ENCODE measurements around the gene FAM47B. TPM values are rescaled to one million over a fixed set of nuclear protein-coding genes. Genes with fewer than 3 reads are reported as not detected.

FAM47B gene
- total RNA-seq, 1 donor from 2014 or later: not detected

- intact Hi-C loops (cut with DNase I): no loop called here
- Histone ChIP-seq H3K4me3 (no peak overlapping the region), H3K4me1 (no peaks in the 10 kb centered on the region), H3K36me3 (no peaks in the 10 kb centered on the region), H3K9me3 (no peaks in the 10 kb centered on the region), H3K27ac (no peak overlapping the region), H3K27me3 (no peaks in the 10 kb centered on the region)
- DNase-seq (ENCODE audit: extremely low spot score in 2 of 2): no peak
- TF ChIP-seq CTCF (IDR thresholded peaks at IDR 0.05) (no peak), POLR2A (IDR thresholded peaks at IDR 0.05) (no peak), POLR2AphosphoS5 (IDR thresholded peaks at IDR 0.05; ENCODE audit: insufficient read depth in 1 of 2, low read depth in 1 of 2) (no peak)
Measured at GRCh38 chrX:34915463-34916225, 27.0 kb upstream of the FAM47B start.

GRCh38 chrX:34917146-34917545, 25.4 kb upstream of the FAM47B start:
- no peak overlapping the region for H3K27ac ChIP-seq
- H3K36me3 ChIP-seq: no peaks in the 10 kb centered on the region
- H3K27me3 ChIP-seq: no peaks in the 10 kb centered on the region
- H3K9me3 ChIP-seq: no peaks in the 10 kb centered on the region
- no peak overlapping the region for H3K4me3 ChIP-seq
- no peaks in the 10 kb centered on the region for H3K4me1 ChIP-seq
- no peak for TF ChIP-seq POLR2A (IDR thresholded peaks at IDR 0.05)
- no peak for TF ChIP-seq POLR2AphosphoS5 (IDR thresholded peaks at IDR 0.05; ENCODE audit: insufficient read depth in 1 of 2, low read depth in 1 of 2)
- no peak for TF ChIP-seq CTCF (IDR thresholded peaks at IDR 0.05)
- no peak for DNase-seq (ENCODE audit: extremely low spot score in 2 of 2)
- intact Hi-C loops (cut with DNase I): no loop called here

- H3K36me3 ChIP-seq: no peaks in the 10 kb centered on the region
- no peaks in the 10 kb centered on the region for H3K9me3 ChIP-seq
- no peak for TF ChIP-seq CTCF (IDR thresholded peaks at IDR 0.05)
- TF ChIP-seq POLR2A (IDR thresholded peaks at IDR 0.05): no peak
- no peak for TF ChIP-seq POLR2AphosphoS5 (IDR thresholded peaks at IDR 0.05; ENCODE audit: insufficient read depth in 1 of 2, low read depth in 1 of 2)
- no peaks in the 10 kb centered on the region for H3K4me1 ChIP-seq
- intact Hi-C loops (cut with DNase I): no loop called here
- DNase-seq (ENCODE audit: extremely low spot score in 2 of 2): no peak
- H3K27ac ChIP-seq: no peak overlapping the region
- no peak overlapping the region for H3K4me3 ChIP-seq
- no peaks in the 10 kb centered on the region for H3K27me3 ChIP-seq
Measured at GRCh38 chrX:34918091-34918736, 24.4 kb upstream of the FAM47B start.

- Histone ChIP-seq H3K27ac (no peak overlapping the region), H3K4me3 (no peak overlapping the region), H3K27me3 (no peaks in the 10 kb centered on the region), H3K4me1 (no peaks in the 10 kb centered on the region), H3K9me3 (no peaks in the 10 kb centered on the region), H3K36me3 (no peaks in the 10 kb centered on the region)
- intact Hi-C loops (cut with DNase I): no loop called here
- TF ChIP-seq POLR2AphosphoS5 (IDR thresholded peaks at IDR 0.05; ENCODE audit: insufficient read depth in 1 of 2, low read depth in 1 of 2) (no peak), POLR2A (IDR thresholded peaks at IDR 0.05) (no peak), CTCF (IDR thresholded peaks at IDR 0.05) (no peak)
- no peak for DNase-seq (ENCODE audit: extremely low spot score in 2 of 2)
Measured at GRCh38 chrX:34918856-34919255, 23.7 kb upstream of the FAM47B start.

DNA sequence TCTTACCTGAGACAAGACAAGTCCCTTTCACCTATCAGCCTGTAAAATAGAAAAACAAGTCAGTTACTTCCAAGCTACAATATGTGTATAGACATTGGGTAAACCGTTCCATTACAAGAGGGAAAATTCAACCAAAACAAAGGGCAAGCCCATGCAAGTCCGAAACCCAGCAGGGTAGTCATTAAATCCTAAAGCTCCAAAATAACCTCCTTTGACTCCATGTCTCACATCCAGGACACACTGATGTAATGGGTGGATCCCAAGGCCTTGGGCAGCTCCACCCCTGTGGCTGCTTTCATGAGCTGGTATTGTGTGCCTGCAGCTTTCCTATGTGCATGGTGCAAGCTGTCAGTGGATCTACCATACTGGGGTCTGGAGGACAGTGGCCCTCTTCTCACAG, 14.7 kb upstream of the FAM47B start:
- H3K9me3 ChIP-seq: no peaks in the 10 kb centered on the region
- no peak for DNase-seq (ENCODE audit: extremely low spot score in 2 of 2)
- TF ChIP-seq POLR2AphosphoS5 (IDR thresholded peaks at IDR 0.05; ENCODE audit: insufficient read depth in 1 of 2, low read depth in 1 of 2): no peak
- no peak for TF ChIP-seq POLR2A (IDR thresholded peaks at IDR 0.05)
- TF ChIP-seq CTCF (IDR thresholded peaks at IDR 0.05): no peak
- H3K36me3 ChIP-seq: no peaks in the 10 kb centered on the region
- no peaks in the 10 kb centered on the region for H3K4me1 ChIP-seq
- no peaks in the 10 kb centered on the region for H3K27me3 ChIP-seq
- no peak overlapping the region for H3K4me3 ChIP-seq
- intact Hi-C loops (cut with DNase I): no loop called here
- H3K27ac ChIP-seq: no peak overlapping the region
